Activated CD4-positive, alpha-beta T cell treated with anti-CD3 and anti-CD28 coated beads, Interleukin-2, amount 50 U/mL, for 16 hours (primary cell): ENCODE data around the gene SLC7A10.
"Not testable (repeated sequence)": the region's sequence is repeated elsewhere in the genome, so short reads cannot be mapped to it uniquely, and the experiment has no call there.

ENCODE experiments used
- DNase-seq: peaks from one replicate; pipeline ENCODE4 v3.0.0-alpha.2; 2020

SLC7A10 gene

DNA sequence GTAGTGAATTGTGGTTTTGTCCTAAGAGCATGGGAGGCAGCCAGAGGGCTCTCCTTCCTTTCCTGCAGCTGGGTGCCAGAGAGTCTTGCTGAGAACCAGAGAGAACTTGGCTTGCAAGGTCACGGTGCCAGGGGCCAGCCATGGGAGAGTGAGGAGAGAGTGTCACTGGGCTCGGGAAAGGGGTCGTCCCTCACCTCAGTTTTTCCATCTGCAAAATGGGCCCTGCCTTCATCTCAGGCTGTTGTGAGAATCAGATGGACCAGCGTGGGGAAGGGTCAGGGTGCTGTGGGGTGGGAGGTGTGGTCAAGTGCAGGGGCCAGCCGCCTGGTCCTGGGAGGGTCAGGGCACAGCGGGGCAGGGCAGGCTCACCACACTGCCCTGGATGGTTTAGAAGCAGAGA, 24.2 kb downstream of the SLC7A10 start:
- DNase-seq = no peak

DNA sequence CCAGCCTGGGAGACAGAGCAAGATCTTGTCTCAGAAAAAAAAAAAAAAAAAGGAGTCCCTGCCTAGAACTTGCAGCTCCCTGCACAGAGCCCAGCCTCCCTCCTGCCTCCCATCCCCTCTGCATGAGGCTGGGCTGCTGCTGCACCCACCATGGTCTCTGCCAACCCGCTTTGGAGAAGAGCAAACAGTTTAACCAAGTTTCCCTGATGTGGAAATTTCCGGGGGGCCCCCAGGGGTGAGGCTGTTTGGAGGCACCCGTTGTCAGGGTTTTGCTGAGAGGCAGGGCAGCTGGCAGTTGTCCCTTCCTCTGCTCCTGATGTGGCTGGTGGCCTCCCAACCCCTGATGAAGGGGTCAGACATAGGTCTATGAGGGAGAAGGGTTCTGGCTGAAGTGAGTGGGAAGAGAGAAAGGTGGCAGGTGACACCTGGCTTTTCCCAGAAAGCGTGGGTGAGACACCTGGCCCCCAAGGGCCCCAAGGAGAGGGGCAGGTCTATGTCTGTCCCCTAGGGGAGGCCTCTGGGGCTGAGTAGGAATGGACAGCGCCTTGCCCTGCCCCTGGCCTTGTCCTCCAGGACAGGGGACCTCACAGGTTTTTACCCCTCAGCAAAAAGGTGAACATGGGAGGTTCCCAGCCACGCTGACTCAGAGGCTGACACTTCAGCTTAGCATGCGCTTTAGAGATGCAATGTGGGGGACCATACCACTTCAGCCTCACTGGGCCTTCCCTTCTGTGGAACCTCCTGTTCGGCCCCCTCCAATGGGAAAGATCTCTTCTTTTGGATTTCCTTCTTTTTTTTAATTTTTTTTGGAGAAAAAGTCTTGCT, 26.0 kb downstream of the SLC7A10 start:
- DNase-seq = no peak

DNA sequence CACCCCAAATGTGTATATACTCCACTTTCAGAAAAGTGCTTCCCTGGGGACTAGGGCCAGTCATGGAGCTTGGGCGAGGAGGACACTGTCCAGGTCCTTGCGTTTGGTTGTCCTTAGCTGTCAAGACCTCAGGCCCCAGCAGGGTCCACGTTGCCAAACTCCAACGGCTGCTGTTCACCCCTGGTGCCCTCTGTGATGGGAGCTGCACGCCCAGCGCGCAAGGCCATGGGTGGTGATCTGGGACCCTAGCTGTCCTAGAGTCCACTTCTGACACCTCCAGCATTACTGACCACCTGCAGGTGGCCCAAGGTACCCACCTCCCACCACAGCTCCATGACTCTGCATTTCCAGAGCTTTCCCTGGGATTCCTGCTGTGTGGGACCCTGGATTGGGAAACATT, 27.5 kb downstream of the SLC7A10 start:
- DNase-seq = no peak

DNA sequence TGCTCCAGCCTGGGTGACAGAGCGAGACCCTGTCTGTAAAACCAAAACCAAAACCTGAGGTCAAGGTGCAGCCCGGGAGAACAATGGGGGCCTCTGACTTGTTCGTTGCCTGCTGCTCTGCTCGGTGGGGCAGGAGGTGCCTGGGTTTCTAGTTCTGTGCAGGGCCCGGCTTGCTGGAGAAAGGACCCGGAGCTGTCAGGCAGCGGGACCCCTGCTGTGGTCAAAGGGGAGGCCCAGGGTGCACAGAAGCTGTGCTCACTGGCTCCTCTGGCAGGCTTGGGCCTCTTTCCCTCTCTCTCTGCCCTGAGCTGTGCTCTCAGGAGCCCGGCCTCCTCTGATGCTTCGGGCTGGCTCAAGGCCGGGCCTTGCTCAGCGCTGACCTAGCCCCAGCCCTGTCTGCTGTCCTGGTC, 28.1 kb downstream of the SLC7A10 start:
- no peak for DNase-seq

DNA sequence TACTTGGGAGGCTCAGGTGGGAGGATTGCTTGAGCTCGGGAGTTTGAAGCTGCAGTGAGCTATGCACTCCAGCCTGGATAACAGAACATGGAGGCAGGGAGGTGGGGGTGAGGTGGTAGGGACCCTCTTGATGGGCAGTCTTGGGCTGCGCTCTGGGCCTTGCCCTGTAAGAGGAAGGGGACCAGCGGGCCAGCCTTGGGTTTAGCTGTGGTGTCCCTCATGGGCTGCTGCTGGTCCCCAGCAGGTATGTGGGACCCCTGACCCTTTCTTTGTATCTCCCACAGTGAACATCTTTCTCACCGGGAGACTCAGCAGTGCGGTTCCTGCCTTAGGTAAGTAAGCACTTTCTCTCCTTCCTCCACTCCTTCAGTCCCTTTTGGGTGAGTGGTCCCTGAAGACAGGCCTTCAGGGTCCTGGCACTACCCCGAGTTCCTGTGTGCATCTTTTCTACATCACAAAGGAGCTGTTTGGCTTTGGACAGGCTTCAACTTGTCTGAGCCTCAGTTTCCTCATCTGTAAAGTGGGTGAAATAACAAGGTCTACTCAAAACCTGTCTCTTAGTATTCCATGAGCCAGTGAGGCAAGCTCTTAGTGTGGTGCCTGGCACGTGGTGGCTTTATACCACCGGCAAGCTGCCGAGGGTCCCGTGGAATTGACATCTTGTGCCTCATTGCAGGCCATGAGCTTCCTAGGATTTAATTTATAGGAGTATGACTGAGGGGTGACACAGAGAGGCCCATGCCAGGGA, 29.0 kb downstream of the SLC7A10 start:
- DNase-seq = no peak

DNA sequence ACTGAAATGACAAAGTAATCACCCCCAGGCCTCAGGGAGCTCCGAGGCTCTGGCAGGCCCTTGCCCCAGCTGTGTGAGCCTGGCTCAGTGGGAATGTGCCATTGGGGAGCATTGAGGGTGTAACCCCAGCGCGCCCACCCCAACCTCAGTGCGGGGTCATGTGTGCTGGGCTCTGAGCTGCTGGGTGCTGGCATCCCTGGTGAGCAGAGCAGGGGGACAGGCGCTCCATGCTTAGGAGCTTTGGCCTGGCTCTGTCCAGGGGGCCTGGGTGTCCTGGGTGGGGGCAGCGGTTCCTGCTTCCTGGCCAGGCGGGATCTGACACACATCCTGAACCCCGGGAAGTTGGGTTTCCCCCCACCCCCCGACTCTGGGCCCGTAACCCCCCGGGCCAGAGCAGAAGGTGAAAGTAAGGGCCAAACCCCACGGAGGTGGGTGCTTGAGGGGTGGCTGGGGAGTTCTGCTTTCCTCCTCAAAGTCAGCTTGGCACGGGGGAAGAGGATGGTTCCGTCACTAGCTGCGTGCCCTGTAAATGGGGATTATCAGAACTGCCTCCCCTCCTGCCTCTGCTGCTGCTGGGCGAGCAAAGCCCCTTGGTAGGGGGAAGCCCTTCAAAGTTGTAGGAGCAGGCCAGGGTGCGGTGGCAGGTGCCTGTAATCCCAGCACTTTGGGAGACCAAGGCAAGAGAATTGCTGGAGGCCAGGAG, 29.9 kb downstream of the SLC7A10 start:
- DNase-seq = no peak

DNA sequence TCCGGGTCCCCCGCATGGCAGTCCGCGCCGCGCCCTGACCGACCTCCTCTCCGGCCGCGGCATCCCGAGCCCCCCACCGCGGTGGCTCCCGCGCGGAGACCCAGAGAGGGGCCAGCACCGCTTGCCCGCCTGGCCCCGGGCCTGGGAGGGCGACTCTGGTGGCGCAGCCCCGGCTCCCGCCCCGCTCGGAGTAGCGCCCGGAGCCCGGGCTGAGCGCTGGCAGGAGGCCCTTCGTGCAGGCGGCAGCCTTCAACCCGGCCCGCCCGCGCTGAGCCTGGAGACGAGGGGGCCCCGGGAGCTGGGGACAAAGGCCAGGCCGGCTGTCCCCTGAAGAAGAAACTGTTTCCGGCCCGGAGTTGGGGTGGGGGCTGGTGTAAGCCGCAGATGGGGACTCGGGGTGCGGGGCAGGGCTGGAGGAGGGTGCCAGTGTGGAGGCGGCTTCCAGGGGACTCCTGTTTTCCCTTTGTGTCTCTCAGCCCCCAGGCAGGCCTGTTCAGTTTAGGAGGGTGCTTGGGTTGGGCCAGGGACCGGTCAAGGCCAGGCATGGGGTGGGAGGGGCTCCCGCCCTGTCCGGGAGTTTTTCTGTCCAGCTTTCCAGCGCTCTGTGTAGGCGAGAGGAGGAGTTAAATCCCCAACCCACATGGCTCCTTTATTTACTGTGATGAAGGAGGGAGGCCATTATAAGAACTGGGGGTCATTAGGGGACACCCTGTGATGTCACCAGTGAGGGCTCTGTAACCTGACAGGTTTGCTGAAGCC, 30.6 kb downstream of the SLC7A10 start:
- no peak for DNase-seq

DNA sequence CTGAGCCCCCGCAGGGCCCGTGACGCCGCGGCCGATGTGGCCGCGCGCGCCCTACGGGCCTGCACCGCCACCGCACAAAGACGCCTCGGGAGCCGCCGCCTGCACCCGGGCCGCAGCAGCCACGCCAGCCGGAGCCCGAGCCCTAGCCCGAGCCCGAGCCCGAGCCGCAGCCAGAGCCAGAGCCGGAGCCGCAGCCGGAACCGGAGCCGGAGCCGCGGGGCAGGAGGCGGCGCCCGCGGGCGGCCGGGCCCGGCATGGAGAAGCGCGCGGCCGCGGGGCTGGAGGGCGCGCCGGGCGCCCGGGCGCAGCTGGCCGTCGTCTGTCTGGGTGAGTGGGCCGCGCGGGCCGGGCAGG, 31.1 kb downstream of the SLC7A10 start:
- no peak for DNase-seq

DNA sequence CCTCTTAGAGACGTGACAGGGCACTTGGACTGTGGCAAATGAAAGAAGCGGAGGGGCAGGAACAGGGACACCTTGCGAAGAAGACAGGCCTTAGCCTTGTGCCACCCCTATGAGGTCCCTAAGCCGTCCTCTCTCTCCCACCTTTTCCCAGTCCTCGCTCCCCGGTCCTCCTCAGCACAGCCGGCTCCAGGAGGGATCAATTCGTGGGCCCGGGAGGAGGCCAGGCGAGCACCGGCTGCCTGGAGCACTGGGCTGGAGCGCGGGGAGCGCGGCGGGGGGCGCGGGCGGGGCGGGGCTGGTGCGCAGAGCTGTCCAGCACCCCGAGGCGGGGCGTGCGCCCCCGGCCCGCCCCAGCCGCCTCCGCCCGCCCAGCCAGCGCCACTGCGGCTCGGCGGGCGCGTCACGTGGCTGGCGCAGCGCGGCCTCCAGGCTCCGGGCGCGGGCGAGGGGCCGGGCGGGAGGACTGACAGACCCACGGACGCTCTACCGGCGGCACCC, 31.7 kb downstream of the SLC7A10 start, which contains the start of gene LRP3:
LRP3 (plus strand) TSS at position 466 of the 498 bp plus-strand sequence. CDS start 456 bp downstream, outside the sequence.
- DNase-seq = no peak

DNA sequence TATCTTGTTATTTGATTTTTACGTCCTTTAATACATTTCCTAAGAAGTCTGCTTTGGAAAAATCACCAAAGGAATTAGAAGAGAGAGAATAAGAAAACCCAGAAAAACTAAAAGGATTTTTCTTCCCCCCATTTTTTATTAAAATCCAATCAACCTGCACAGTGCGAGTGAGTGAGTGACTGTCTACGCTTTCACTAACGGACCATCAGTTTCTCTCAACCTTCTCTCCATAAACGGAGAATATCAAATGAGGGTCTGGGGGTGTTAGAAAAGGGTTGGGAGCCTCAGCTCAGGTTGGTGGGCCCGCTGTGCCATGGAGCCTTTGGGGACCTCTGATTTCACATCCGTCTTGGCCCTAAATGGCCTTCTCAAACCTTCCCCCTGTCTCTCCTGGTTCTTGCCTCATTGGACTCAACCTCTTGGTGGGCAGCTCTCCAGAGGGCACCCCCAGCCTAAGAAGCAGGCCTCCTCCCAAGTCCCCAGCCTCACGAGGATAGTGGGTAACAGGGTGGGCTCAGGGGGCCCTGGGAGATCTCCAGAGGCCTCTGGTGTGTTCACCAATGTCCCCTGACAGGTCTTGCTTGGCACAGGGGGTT, 32.3 kb downstream of the SLC7A10 start:
- DNase-seq = no peak

DNA sequence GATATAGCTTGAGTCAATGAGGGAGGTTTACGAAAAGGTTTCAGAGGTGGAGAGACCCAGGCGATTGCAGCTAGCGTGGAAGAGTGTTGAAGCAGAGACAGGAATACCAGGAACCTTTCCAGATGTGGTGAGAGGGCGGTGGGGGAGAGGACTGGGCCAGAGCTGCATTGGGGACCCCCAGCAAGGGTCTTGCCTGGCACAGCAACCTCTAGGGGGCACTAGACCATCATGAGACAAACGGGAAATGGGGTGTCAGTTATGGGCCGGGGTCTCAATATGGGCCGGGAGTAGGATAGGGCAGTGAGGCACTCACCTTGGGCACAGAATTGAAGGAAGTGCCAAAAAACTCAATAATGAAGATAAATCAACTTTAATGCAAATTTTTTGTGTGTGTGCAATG, 33.6 kb downstream of the SLC7A10 start:
- DNase-seq = no peak

DNA sequence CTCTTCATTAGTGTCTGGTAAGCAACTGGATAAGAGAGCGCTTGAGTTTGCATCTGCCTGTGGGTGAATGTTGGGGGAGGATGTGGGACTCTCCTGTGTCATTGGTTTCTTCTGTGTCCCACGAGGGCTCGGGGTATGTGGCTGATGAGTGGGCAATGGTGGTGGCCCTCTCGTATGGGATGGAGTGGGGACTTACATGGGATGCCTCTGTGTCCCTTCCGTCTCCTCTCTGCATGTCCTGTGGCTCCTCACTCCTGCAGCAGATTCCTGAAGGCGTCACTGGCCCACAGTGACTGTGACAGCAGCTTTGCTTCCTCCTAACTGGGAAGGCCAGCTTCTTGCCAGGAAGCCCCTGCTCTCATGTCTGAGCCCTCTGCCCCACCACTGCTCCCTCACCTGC, 34.1 kb downstream of the SLC7A10 start:
- DNase-seq = no peak

DNA sequence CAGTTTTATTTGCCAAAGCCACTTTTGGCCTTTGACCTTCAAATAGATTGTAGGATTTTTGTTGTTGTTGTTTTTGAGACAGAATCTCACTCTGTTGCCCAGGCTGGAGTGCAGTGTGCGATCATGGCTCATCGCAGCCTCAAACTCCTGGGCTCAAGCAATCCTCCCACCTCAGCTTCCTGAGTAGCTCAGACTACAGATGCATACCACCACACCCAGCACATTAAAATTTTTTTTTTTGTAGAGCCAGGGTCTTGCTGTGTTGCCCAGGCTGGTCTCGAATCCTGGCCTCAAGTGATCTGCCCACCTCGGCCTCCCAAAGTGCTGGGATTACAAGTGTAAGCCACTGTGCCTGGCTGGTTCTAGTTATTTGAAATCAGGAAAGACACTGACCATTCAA, 34.6 kb downstream of the SLC7A10 start:
- DNase-seq = not testable (repeated sequence)

DNA sequence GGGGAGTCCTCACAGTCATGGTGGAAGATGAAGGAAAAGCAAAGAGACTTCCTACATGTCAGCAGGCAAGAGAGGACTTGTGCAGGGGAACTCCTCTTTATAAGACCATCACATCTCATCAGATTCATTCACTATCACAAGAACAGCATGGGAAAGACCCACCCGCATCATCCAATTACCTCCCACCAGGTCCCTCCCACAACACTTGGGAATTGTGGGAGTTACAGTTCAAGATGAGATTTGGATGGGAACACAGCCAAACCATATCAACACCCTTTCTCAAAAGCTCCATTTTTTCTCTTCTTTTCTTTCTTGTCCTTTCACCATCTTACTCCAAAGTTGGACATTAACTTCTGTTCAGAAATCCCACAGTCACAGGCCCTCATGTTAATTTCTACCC, 36.2 kb downstream of the SLC7A10 start:
- DNase-seq = no peak

DNA sequence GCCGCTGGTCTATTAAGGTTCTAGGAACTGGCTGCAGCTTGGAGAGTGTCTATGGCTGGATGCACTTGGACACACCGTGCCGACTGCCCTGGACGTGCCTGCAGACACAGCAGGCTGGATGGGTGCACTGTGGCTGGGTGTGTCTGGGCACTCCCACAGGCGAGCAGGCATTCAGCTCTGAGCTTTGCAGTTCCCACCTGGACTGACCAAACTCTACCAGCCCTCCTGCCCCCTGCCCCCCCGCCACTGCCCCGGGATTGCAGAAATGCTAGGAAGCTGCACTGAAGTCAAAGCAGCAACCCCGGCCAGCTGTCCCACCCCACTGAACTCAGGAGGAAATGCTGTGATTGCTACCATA, 38.5 kb downstream of the SLC7A10 start:
- no peak for DNase-seq

DNA sequence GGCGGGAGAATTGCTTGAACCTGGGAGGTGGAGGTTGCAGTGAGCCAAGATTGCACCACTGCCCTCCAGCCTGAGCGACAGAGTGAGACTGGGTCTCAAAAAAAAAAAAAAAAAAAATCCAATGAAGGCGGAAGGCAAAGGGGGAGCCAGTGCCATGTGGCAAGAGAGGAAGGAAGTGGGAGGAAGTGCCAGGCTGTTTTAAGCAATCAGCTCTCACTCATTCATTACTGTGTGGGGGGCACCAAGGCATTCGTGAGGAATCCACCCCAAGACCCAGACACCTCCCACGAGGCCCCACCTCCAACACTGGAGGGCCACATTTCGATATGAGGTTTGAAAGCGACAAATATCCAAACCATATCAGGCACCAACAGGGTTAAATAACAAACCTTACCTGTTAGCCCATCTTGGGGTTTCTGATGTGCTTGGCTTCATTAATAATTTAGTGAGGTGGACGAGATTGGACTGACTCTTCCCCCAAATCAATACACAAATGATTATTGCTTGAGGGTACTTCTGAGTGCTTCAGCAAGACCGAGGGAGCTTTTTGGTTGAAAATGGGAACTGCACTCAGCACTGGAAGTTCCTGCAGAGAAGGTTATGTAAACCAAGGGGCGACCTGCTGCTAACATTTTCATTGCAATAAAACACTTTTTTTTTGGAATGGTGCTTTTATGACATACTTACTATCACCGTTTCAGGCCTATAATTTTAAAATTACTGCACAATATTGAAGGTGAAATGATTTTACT, 39.0 kb downstream of the SLC7A10 start:
- DNase-seq = no peak

DNA sequence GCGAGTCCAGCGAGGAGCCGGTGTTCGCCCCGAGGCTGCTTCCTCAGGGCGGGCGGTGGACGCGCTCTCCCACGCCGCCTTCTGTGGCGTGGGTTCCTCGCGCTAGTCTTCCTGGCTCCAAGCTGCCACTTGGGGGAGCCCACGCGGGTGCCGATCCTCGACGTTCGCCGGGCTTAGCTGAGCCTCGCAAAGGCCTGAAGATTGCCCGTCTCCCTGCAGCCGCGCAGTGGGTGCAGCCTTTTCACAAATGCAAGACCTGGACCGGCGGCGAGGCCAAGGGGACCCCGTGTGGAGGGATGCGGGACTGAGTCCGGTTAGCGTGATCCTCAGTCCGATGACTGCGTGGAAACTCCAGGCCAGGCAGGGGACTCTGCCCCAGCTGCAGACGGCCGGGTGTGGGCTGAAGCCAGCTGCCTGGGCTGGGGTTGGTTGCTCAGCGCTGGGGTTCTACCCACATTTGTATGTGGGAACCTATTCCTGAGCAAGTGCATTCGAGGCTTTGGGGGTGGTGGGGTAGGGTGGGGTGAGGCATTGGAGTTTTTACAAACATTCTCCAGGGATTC, 48.2 kb downstream of the SLC7A10 start:
- DNase-seq = no peak

DNA sequence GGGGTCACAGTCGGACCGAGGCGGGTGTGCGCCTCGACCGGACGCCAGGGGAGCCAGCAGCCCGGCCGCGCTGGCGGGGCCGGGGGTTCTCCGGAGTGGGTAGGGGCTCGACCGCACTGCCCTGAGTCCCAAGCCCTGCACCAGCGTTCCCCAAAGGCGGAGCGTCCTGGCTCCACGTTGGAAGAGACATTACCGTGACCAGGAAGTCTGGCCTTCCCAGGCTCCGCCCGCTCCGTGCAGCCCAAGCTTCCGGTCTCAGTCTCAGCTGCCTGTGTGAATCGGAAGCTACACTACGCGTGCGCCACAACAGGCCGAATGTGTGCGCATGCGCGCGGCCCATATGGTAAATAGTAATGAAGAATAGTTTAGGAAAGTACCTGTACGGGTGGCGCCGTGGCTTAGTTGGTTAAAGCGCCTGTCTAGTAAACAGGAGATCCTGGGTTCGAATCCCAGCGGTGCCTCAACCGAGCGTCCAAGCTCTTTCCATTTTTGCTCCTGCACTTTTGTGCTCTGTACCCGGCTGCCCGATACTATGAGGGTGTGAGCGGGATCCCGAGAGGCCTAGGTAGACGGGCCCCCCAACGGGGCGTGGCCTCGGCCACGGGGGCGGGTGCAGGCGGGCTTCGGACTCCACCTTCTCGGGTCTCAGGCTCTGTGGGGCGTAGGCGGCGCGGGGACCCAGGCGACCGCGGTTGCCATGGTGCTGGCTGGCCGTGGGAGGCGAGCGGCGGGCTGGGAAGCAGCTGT, 48.8 kb downstream of the SLC7A10 start:
- peak; percentile 99 for DNase-seq

DNA sequence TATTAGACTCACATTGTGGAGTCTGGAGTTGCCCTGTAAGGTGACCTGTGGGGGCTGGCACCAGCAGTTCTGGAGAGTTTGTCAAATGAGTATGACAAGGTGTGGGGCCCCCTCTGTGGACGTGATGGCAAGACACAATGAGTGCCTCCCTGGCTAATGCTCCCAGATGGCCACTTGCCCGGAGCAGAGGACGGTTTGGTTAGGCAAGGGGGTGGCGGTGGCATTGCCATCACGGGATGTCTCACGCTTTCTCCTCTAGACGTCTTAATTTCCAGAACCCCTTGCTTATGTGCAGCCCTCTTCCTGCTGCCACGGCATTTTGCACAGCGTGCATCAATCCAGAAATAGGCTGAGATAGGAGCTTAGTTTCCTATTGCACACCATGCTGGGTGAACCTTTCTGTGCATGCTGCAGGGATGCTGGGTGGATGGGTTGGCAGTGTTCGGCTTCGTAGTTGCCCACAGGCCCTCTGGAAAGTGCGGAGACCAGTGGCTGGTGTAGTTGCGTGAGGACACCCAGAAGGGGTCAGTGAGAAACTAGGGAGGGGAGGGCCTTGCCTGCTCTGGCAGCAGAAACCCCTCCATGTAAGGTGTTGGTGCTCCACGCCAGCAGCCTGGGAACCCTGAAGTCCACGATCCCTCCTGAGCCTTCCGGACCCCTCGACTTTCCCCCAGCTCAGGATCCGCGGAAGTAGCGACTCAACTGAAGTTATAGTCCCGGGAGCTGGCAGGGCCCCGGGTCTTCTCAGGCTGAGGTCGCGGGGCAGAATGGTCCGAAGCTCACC, 49.6 kb downstream of the SLC7A10 start:
- DNase-seq = peak; percentile 18
